NCI-H2227 (cell line): ENCODE data around the gene KCNB1.

Source experiments
- DNase-seq: peaks from one replicate; lab custom pipeline; 2025; ENCODE audit not compliant: unreplicated experiment; lab: John Stamatoyannopoulos, UW

The KCNB1 gene

GRCh38 chr20:49412254-49412653, 70.2 kb downstream of the KCNB1 start:
- no peak for DNase-seq

GRCh38 chr20:49411221-49411925, 71.1 kb downstream of the KCNB1 start:
- DNase-seq = no peak

- peak; percentile 34 for DNase-seq
These were observed 72.4 kb downstream of the KCNB1 start for GRCh38 chr20:49409975-49410621.

- no peak for DNase-seq
These were observed 73.0 kb downstream of the KCNB1 start for GRCh38 chr20:49409302-49409974.

DNA sequence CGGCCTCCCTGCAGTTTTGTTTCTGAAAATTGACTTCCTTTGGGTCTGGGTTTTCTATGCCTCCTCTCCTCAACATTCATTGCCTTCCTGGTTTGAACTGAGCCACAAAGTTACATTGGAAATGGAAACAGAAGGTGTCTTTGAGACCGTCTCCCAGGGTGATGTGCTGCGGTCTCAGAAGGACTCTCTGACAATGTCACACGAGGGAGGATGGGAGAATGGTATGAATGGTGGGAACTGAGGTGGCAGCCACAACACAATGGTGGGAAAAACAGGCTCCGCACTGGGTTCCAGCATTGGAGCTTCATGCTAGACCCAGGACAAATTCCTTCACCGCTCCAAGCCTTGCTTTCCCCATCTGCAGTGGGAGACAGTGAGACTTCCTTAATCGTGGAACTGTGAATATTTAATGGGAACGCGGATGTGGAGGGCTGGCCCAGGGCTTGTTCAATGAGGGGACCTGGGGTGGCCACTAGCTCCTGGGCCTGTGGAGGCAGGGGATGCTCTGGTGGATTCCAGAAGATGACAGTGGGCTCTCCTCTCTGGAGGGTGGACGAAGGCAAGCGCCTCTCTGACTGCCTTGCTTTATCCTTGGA, 73.9 kb downstream of the KCNB1 start:
- no peak for DNase-seq

DNA sequence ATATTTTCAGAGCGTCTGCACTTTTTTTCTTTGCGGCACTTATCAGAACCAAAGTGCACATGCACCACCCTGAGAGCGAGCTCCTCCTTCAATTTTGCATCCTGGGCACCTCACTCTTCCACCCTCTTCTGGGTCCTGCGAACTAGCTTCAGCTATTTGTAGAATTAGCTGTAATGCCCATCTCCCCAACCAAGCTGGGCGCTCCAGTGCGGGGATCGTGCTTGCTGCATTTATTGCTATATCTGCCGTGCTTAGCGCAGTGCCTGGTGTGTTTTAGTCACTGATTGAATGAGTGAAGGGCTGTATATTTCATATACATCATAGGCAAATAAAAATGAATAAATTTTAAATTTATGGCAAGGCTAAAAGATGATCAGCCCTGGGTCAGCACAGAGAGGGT, 75.8 kb downstream of the KCNB1 start:
- no peak for DNase-seq

- no peak for DNase-seq
These were observed 76.8 kb downstream of the KCNB1 start for GRCh38 chr20:49405696-49406095.

DNA sequence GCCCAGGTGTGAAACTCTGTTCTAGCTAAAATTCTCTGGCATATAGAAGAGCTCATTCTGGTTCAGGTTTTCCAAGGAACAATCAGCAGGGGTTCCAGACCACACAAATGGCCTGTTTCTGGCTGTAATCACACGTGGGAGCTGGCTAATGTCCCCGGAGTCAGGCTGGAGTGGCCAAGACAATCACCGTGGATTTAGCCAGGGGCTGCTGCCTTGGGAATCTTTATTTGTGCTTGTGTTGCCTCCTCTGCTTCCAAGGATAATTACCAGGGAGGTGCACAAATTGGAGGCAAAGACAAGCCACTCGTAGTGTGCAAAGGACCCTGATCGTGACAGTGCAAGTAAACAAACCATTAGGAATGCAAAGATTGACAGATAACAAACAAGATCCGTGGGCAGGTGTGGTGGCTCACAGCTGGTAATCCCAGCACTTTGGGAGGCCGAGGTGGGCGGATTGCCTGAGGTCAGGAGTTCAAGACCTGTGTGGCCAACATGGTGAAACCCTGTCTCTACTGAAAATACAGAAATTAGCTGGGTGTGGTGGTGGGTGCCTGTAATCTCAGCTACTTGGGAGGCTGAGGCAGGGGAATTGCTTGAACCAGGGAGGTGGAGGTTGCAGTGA, 77.3 kb downstream of the KCNB1 start:
- peak; percentile 75 for DNase-seq

GRCh38 chr20:49404461-49404860, 78.0 kb downstream of the KCNB1 start:
- DNase-seq = no peak

DNA sequence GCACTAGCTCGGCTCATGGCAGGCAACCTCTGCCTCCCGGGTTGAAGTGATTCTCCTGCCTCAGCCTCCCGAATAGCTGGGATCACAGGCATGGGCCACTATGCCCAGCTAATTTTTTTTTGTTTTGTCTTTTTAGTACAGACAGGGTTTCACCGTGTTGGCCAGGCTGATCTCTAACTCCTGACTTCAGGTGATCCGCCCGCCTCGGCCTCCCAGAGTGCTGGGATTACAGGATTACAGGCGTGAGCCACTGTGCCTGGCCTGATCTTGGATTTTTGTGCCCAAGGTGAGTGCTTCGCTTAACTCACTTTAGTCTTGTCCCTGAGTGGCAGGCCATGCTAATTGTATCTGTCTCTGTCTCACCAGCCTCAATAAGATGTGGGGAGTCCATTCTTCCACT, 78.6 kb downstream of the KCNB1 start:
- no peak for DNase-seq

DNA sequence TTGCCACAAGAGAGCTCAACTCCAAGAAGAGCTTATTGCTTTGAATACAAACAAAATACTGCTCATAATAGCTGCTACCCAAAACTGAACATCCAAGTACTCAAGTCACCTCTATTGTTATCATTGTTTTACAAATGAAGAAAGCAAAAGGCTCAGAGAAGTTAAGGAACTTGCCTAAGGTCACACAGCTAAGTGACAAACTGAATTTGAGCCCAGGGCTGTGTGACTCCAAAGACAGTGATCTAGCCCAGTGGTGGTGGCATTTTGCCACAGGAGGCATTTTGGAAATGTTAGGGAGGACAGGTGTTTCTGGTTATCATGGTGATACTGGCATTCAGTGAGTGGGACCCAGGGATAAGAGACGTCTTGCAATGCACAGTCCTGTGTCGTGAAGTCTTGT, 79.5 kb downstream of the KCNB1 start:
- no peak for DNase-seq

DNA sequence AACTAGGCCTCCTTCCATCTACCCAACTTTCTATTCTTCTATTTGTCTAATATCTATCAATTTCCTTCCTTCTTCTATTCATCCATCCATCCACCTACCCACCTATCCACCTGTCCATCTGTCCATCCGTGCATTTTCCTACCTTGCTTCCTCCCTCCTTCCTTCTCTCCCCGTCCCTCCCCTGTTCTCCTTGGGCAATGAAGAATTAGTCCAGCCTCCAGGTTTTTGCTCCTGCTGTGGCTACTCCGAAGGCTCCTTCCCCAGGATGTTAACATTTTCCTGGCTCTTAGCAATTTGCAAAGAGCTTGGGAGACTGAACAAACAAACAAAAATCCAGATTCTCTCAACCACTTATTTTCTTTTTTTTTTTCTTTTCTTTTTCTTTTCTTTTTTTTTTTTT, 81.6 kb downstream of the KCNB1 start:
- peak; percentile 56 for DNase-seq

GRCh38 chr20:49400410-49400809, 82.1 kb downstream of the KCNB1 start:
- no peak for DNase-seq

DNA sequence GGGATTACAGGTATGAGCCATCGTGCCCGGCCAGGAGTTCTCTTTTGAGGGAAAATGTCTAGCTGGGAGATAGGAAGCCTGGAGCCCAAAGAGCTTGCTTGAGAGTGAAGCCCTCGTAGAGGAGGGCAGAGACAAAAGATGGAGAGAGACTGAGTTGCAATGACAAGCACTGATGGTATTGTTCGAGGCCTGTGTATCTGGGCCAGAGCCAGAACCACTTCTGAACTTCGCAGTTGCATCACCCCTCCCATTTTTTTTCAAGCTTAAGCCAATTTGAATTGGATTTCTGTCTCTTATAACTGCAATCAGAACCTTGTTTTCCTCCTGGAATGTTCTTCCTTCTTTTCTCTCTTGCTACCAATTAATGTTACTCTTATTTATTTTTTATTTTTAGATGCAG, 83.1 kb downstream of the KCNB1 start:
- no peak for DNase-seq

GRCh38 chr20:49398401-49399144, 83.9 kb downstream of the KCNB1 start:
- DNase-seq = no peak

- DNase-seq = no peak
These were observed 84.9 kb downstream of the KCNB1 start for GRCh38 chr20:49397525-49397924.

- no peak for DNase-seq
These were observed 86.2 kb downstream of the KCNB1 start for GRCh38 chr20:49396230-49396629.

GRCh38 chr20:49395659-49396058, 86.8 kb downstream of the KCNB1 start:
- DNase-seq = no peak

DNA sequence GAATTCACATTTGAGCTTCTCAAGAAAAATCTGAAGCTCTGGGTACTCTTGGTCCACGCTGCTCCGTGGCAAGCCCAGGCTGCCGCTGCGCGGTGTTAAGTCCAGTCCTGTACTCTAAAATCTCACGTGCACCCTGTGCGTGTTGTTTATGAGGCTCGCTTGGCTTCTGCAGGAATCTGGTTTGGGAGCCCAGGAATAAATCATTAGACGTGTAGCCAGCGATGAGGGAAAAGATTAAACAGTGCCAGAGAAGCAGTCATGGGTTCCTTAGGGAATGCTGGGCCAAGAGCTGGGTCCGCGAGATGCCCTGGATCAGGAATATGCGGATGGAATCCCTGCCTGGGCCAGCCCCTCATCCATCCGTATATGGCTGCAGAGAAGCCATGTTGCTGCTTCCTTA, 87.3 kb downstream of the KCNB1 start:
- no peak for DNase-seq

- DNase-seq = no peak
These were observed 87.7 kb downstream of the KCNB1 start for GRCh38 chr20:49394757-49395156.

- DNase-seq = no peak
These were observed 88.2 kb downstream of the KCNB1 start for GRCh38 chr20:49394264-49394663.
